ENCODE results near the gene CA10. TPM values are rescaled to one million over a fixed set of nuclear protein-coding genes. Genes with fewer than 3 reads are reported as not detected.

CA10 gene
- total and polyA plus RNA-seq, 2 donors (not counting 3 experiments of a cell fraction or from before 2014, with no cell fraction given) = not detected

- CTCF ChIA-PET = no interaction called here
Measured at GRCh38 chr17:51587516-51587915, 571.0 kb downstream of the CA10 start.

More at GRCh38 chr17:51587516-51587915, 571.0 kb downstream of the CA10 start:
- Histone ChIP-seq H3K36me3 (ENCODE audit: control insufficient read depth in 2 of 2, extremely low read depth in 1 of 2, insufficient read depth in 2 of 2, low read length in 2 of 2) (no peaks in the 10 kb centered on the region), H3K27me3 (ENCODE audit: control insufficient read depth in 2 of 2, insufficient read depth in 2 of 2, low read length in 2 of 2) (no peaks in the 10 kb centered on the region), H3K4me3 (replicated peaks in 1 of 3; ENCODE audit: insufficient read depth in 1 of 3, low read depth in 1 of 3, low read length in 3 of 3) (no peak overlapping the region), H3K9me3 (replicated peaks; ENCODE audit: control insufficient read depth, insufficient read depth, low read length) (no peaks in the 10 kb centered on the region), H3K9ac (replicated peaks; ENCODE audit: extremely low read depth, insufficient read depth, low read length) (no peak overlapping the region), H2AFZ (ENCODE audit: low read depth, low read length) (no peak overlapping the region), H3K79me2 (ENCODE audit: control insufficient read depth, insufficient read depth, low read length) (no peaks in the 10 kb centered on the region), H3K4me1 (ENCODE audit: control insufficient read depth, extremely low read depth, insufficient read depth, low read length) (no peaks in the 10 kb centered on the region), H3K9me1 (replicated peaks; ENCODE audit: control insufficient read depth, extremely low read depth, insufficient read depth, low read length) (no peaks in the 10 kb centered on the region), H3K27ac (ENCODE audit: insufficient read depth, low read depth, low read length) (no peak overlapping the region), H4K20me1 (replicated peaks; ENCODE audit: control insufficient read depth, extremely low read depth, insufficient read depth, low read length) (no peaks in the 10 kb centered on the region), H3K4me2 (ENCODE audit: insufficient read depth, low read length) (no peak overlapping the region)
- dilution Hi-C loops (cut with MboI; ENCODE audit: extremely low pct_ligation_motif_present, low sequenced_read_pairs) (no loop called here), intact Hi-C loops (cut with micrococcal nuclease) (no loop called here)
- POLR2A ChIA-PET = no interaction called here
- FAIRE-seq (no peak), DNase-seq (ENCODE audit: low read depth, low spot score) (no peak)
- no TSS peak for BruUV-seq (replicated peaks)
- TF ChIP-seq EZH2 (IDR thresholded peaks at IDR 0.05; ENCODE audit: borderline replicate concordance, low read depth, low read length, severe bottlenecking) (no peak), CTCF (IDR thresholded peaks at IDR 0.05; ENCODE audit: extremely low read depth in 1 of 2, insufficient read depth in 1 of 2, low read depth in 1 of 2, low read length in 2 of 2) (no peak), FOS (IDR thresholded peaks at IDR 0.05; ENCODE audit: borderline replicate concordance, insufficient read depth, low read length) (no peak), GATA2 (IDR thresholded peaks at IDR 0.05; ENCODE audit: insufficient read depth, insufficient read length, low read depth, low read length) (no peak)
